Neutrophil (primary cell): ENCODE measurements around the gene SSR4.

Experiments used
- H3K27ac ChIP-seq: fragments of 200-600 bp; sonication (generic); 2 replicates; pipeline ENCODE4 v1.5.1; 2016; ENCODE audit warnings: mild to moderate bottlenecking, moderate library complexity
- H3K27me3 ChIP-seq: fragments of 200-600 bp; sonication (generic); 2 replicates; pipeline ENCODE4 v1.6.0; 2016; ENCODE audit warnings: mild to moderate bottlenecking
- H3K36me3 ChIP-seq: fragments of 200-600 bp; sonication (generic); 2 replicates; pipeline ENCODE4 v1.5.1; 2017
- H3K4me1 ChIP-seq, 2 experiments: fragments of 200-600 bp in 1 of 2; sonication (generic) in 1 of 2; 1 replicate in 1 of 2; 2 replicates in 1 of 2; pipeline versions ENCODE4 v1.5.1 to v1.6.1; 2013 to 2016; ENCODE audit warnings: low read depth in 1 of 2, low read length in 1 of 2, mild to moderate bottlenecking in 1 of 2, moderate library complexity in 1 of 2; ENCODE audit not compliant: control insufficient read depth in 1 of 2, insufficient read depth in 1 of 2
- H3K4me3 ChIP-seq, 2 experiments: fragments of 200-600 bp in 1 of 2; sonication (generic) in 1 of 2; 1 replicate in 1 of 2; 2 replicates in 1 of 2; pipeline ENCODE4 v1.5.1; 2013 to 2016; ENCODE audit warnings: low read depth in 1 of 2, low read length in 1 of 2, mild to moderate bottlenecking in 1 of 2, moderate library complexity in 1 of 2
- H3K9me3 ChIP-seq: fragments of 200-600 bp; sonication (generic); 2 replicates; pipeline ENCODE4 v1.5.1; 2016
- TF ChIP-seq, protein P1 (sequence below): fragments of 200-600 bp; sonication (generic); IDR thresholded peaks from 2 replicates; pipeline ENCODE4 v1.5.1; 2016; ENCODE audit warnings: antibody characterized with exemption

SSR4 gene

DNA sequence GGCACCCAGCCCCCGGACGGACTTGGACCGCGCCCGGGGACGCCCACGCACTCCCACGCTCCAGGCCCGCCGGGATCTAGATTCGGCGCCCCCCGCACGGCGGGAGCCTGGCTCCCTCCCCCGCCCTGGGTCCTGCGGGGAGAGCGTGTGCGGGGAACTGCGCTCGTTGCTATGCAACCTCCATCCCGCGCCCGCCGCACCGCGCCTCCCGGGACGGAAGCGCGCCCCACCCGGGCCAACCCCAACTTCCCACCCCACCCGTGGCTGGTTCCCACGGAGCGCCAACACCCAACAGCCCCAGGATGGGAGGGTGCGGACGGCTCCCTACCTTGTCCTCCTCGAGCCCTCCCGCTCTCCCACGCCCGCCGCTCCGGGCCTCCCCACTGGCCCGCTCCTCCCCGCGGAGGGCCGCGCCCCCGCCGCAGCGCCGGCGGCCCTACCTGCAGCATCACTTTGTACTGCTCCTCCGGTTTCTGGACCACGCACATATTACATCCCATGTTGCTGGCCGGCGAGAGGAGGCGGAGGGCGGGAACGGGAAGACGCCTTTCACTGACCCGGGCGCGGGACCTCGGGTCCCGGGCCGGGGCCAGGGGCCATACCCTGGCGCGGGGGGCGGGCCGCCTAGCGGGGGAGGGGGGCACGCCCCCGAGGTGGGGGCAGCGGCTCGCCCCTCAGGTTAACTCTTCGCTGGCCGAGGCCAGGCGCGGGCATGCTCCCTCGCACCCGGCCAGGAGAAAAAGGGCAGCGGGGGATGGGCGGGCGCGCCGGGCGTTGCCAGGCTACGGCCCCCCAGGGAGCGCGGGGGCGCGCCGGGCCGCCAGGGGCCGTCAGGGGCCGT is 35.6 kb downstream of the SSR4 start, which contains the start of gene PDZD4:
PDZD4 (minus strand) TSS at position 746 of the 841 bp plus-strand sequence; CDS start at position 500, 246 bp downstream.
- H3K27ac ChIP-seq: no peak within 1 kb of the TSS
- H3K4me3 ChIP-seq: no peak within 1 kb of the TSS
- TF ChIP-seq, protein P1, sequence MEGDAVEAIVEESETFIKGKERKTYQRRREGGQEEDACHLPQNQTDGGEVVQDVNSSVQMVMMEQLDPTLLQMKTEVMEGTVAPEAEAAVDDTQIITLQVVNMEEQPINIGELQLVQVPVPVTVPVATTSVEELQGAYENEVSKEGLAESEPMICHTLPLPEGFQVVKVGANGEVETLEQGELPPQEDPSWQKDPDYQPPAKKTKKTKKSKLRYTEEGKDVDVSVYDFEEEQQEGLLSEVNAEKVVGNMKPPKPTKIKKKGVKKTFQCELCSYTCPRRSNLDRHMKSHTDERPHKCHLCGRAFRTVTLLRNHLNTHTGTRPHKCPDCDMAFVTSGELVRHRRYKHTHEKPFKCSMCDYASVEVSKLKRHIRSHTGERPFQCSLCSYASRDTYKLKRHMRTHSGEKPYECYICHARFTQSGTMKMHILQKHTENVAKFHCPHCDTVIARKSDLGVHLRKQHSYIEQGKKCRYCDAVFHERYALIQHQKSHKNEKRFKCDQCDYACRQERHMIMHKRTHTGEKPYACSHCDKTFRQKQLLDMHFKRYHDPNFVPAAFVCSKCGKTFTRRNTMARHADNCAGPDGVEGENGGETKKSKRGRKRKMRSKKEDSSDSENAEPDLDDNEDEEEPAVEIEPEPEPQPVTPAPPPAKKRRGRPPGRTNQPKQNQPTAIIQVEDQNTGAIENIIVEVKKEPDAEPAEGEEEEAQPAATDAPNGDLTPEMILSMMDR: no peak
- H3K9me3 ChIP-seq: no peaks in the 10 kb centered on the region
- no peaks in the 10 kb centered on the region for H3K4me1 ChIP-seq
- H3K27me3 ChIP-seq: peaks cover 94% of the 10 kb centered on the region
- H3K36me3 ChIP-seq: no peaks in the 10 kb centered on the region

DNA sequence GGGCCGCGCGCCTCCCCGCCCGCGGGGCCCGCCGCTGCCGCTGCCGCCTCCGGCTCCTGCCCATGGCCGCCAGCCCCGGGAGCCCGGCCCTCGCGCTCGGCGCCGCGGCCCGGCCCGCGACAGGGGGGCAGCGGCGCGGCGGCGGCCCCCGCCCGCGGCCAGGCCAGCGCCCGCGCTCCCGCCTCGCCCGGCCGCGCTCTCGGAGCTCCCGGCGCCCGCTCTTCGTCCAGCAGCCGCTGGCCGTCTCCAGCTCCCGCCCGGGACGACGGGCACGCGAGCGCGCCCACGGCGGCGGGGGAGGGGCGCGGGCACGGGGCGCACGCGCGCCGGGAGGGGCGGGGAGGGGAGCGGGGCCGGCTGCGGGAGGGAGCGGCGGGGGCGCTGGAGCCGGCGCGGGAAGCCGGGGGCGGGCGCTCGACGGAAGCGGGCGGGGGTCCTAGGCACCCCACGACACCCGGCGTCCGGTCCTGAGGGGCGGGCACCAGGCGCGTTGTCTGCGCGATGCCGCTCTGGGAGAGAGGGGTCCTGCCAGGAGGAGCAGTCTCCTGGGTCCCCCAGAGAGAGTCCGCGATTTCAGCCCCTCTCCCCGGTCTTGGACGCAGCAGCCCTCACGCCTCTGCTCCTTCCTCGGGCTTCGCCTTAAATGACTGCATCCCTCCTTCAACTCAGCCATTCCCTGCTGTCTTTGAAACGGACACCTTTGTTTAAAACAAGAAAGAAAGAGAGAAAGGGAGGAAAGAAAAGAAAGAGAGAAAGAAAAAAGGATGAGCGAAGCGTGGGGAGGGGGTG is 36.4 kb downstream of the SSR4 start:
- H3K27me3 ChIP-seq: peaks cover 92% of the 10 kb centered on the region
- no peak overlapping the region for H3K27ac ChIP-seq
- no peaks in the 10 kb centered on the region for H3K4me1 ChIP-seq
- no peaks in the 10 kb centered on the region for H3K9me3 ChIP-seq
- TF ChIP-seq, protein P1: no peak
- no peaks in the 10 kb centered on the region for H3K36me3 ChIP-seq
- H3K4me3 ChIP-seq: no peak overlapping the region

DNA sequence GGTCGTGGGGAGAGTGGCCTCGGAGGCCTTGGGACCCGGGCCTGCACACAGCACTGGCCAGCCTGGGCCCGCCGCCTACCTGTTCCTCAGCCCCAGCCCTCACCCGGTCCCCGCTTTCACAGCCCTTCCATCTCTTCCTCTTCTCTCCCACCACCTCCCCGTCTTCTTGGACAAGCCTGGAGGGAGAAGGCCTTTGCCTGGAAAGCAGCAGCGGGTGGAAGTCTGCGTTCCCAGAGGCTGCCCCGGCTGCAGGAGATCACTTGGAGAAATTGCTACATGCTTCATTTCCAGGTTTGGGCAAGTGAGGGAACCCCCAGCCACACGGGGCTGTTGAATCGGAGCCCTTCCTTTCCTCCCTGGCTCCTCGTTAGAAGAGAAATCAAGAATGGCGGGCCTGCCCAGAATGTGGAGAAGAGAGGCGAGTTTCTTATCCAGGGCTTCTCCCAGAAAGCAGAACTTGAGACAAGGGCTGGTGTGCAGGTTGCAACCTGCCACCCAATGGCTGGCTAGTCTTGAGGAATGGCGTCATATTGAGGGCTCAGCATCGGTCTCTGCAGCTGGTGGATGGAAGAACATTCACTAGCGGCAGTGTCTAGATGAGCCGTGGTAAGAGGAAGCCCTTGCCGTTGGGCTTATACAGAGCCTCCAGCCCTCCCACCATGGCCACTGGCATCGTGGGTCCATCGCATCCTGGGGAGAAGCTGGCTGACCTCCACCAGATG is 37.1 kb downstream of the SSR4 start:
- H3K4me3 ChIP-seq: no peak overlapping the region
- no peaks in the 10 kb centered on the region for H3K36me3 ChIP-seq
- no peak overlapping the region for H3K27ac ChIP-seq
- peaks cover 84% of the 10 kb centered on the region for H3K27me3 ChIP-seq
- no peaks in the 10 kb centered on the region for H3K9me3 ChIP-seq
- TF ChIP-seq, protein P1: no peak
- no peaks in the 10 kb centered on the region for H3K4me1 ChIP-seq

DNA sequence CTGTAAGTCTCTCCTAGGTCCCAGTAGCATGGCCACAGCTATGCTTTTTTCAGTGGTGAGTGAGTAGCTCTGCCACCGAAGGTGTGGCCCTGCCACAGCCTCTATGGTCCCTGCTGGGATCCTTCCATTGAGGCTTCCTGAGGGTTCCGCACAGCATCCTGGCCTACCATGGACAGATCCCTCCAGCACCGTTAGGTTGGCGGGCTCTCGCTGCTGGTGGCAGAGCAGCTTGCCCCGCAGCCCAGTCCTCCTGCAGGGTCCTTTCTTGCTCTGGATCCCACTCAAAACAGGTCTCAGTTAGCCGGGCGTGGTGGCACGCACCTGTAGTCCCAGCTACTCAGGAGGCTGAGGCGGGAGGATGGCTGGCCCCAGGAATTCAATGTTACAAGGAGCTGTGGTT is 38.3 kb downstream of the SSR4 start:
- Histone ChIP-seq H3K27me3 (peaks cover 75% of the 10 kb centered on the region), H3K4me3 (no peak overlapping the region), H3K4me1 (no peaks in the 10 kb centered on the region), H3K27ac (no peak overlapping the region), H3K36me3 (no peaks in the 10 kb centered on the region), H3K9me3 (no peaks in the 10 kb centered on the region)
- TF ChIP-seq, protein P1: no peak

DNA sequence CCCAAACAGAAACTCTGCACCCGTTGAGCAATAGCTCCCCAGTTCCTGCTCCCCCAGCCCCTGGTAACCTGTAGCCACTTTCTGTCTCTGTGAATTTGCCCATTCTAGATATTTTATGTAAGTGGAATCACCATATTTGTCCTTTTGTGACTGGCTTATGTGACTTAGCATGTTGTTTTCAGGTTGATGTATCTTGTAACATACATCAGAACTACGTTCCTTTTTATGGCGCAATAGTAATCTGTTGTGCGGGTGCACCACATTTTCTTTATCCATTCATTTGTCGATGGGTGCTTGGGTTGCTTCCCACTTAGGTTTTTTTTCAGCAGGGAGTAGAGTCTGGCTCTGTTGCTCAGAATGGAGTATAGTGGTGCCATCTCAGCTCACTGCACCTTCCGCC is 42.5 kb downstream of the SSR4 start:
- no peaks in the 10 kb centered on the region for H3K9me3 ChIP-seq
- H3K36me3 ChIP-seq: no peaks in the 10 kb centered on the region
- no peaks in the 10 kb centered on the region for H3K4me1 ChIP-seq
- TF ChIP-seq, protein P1: no peak
- no peak overlapping the region for H3K27ac ChIP-seq
- no peak overlapping the region for H3K4me3 ChIP-seq
- peaks cover 53% of the 10 kb centered on the region for H3K27me3 ChIP-seq
